Activated CD8-positive, alpha-beta T cell treated with anti-CD3 and anti-CD28 coated beads for 36 hours (primary cell): Measurements from ENCODE around the gene RAB5A. TPM values are rescaled to one million over a fixed set of nuclear protein-coding genes. Genes with fewer than 3 reads are reported as not detected.
"Not testable (repeated sequence)": the region's sequence is repeated elsewhere in the genome, so short reads cannot be mapped to it uniquely, and the experiment has no call there.

Source experiments
- ATAC-seq: fragments of 200-7000 bp; cut with Tn5 transposase; one replicate; pipeline ENCODE4 v1.10.0; 2021; ENCODE audit warnings: mild to moderate bottlenecking, moderate library complexity
- CTCF ChIA-PET: fragments of 350-600 bp; sonication (Branson Sonifier 250); formaldehyde crosslinking; loops from one replicate; lab custom pipeline; 2021; ENCODE audit warnings: antibody characterized with exemption; lab: Charles Lee
- POLR2A ChIA-PET: fragments of 350-600 bp; sonication (Branson Sonifier 250); formaldehyde crosslinking; loops from one replicate; lab custom pipeline; 2021; ENCODE audit warnings: antibody characterized with exemption; lab: Charles Lee
- DNase-seq: peaks from one replicate; pipeline ENCODE4 v3.0.0-alpha.2; 2020
- H3K27ac Mint-ChIP-seq: one replicate; pipeline ENCODE4 v1.8.0; 2021; ENCODE audit warnings: mild to moderate bottlenecking, mixed read lengths
- H3K27me3 Mint-ChIP-seq: one replicate; pipeline ENCODE4 v1.8.0; 2021; ENCODE audit warnings: mixed read lengths
- H3K36me3 Mint-ChIP-seq: one replicate; pipeline ENCODE4 v1.8.0; 2021; ENCODE audit warnings: low read depth, mixed read lengths
- H3K4me1 Mint-ChIP-seq: one replicate; pipeline ENCODE4 v1.8.0; 2021; ENCODE audit warnings: low read depth, mixed read lengths
- H3K4me3 Mint-ChIP-seq: one replicate; pipeline ENCODE4 v1.8.0; 2021; ENCODE audit warnings: mild to moderate bottlenecking, moderate library complexity, mixed read lengths
- H3K9me3 Mint-ChIP-seq: one replicate; pipeline ENCODE4 v1.8.0; 2021; ENCODE audit warnings: mixed read lengths
- CTCF ChIP-seq: fragments of 200-600 bp; IDR thresholded peaks from one replicate; pipeline ENCODE4 v1.8.0; 2022; ENCODE audit warnings: antibody characterized with exemption, mild to moderate bottlenecking
- intact Hi-C: fragments of 100-400 bp; cut with micrococcal nuclease; formaldehyde crosslinking; loops from one replicate; pipeline ENCODE4 v1.10.0; 2022
- total RNA-seq, 2 experiments: library from RNA; stranded (reverse); gene quantifications; one replicate each; pipeline ENCODE4 v1.2.3, GENCODE V29; 2021

Gene RAB5A
- total RNA-seq, 2 experiments from 2014 or later: 54.3 to 55.8 TPM

DNA sequence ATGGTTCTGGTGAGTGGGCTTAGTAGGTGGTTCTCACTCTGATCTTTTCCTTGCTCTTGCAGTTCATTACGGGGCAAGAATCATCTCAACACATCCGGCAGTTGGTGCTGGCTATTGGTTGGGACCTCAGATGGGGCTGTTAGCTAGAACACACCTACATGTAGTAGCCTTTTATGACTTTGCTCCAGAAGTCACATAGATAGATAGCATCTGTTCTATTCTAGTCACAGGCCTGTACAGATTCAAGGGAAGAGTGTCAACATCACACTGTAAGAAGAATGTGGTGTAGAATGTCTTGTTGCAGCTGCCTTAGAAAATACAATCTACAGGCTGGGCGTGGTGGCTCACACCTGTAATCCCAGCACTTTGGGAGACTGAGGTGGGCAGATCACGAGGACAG, 15.1 kb downstream of the RAB5A start:
- CTCF ChIA-PET: no interaction called here
- Mint-ChIP-seq H3K27ac (no peak overlapping the region), H3K4me1 (peaks cover 55% of the 10 kb centered on the region), H3K36me3 (peaks cover 41% of the 10 kb centered on the region), H3K9me3 (no peaks in the 10 kb centered on the region), H3K27me3 (no peaks in the 10 kb centered on the region), H3K4me3 (no peak overlapping the region)
- DNase-seq (no peak), ATAC-seq (no peak)
- intact Hi-C loops: no loop called here
- POLR2A ChIA-PET: interaction anchor here (0.6 kb wide), 1 partner anchor 68 kb away, joined by 3 read pairs; no protein-coding TSS in a partner anchor
- no peak for TF ChIP-seq CTCF

GRCh38 chr3:19967208-19967607, 20.3 kb downstream of the RAB5A start:
- H3K9me3 Mint-ChIP-seq: no peaks in the 10 kb centered on the region
- TF ChIP-seq CTCF: no peak
- no peak for ATAC-seq
- no peak overlapping the region for H3K4me3 Mint-ChIP-seq
- CTCF ChIA-PET: no interaction called here
- POLR2A ChIA-PET: no interaction called here
- intact Hi-C loops: no loop called here
- H3K4me1 Mint-ChIP-seq: peaks cover 37% of the 10 kb centered on the region
- no peaks in the 10 kb centered on the region for H3K27me3 Mint-ChIP-seq
- peaks cover 20% of the 10 kb centered on the region for H3K36me3 Mint-ChIP-seq
- H3K27ac Mint-ChIP-seq: no peak overlapping the region
- no peak for DNase-seq

- no peak for DNase-seq
- TF ChIP-seq CTCF: no peak
- no peak for ATAC-seq
- Mint-ChIP-seq H3K4me1 (peaks cover 37% of the 10 kb centered on the region), H3K27me3 (no peaks in the 10 kb centered on the region), H3K36me3 (peaks cover 17% of the 10 kb centered on the region), H3K4me3 (no peak overlapping the region), H3K9me3 (no peaks in the 10 kb centered on the region), H3K27ac (no peak overlapping the region)
- intact Hi-C loops: no loop called here
- CTCF ChIA-PET: no interaction called here
- POLR2A ChIA-PET: no interaction called here
Observed at GRCh38 chr3:19967812-19968211, 20.9 kb downstream of the RAB5A start.

GRCh38 chr3:19970327-19970726, 23.4 kb downstream of the RAB5A start:
- Mint-ChIP-seq H3K27me3 (no peaks in the 10 kb centered on the region), H3K9me3 (no peaks in the 10 kb centered on the region), H3K27ac (no peak overlapping the region), H3K4me3 (no peak overlapping the region), H3K4me1 (peaks cover 35% of the 10 kb centered on the region), H3K36me3 (peaks cover 20% of the 10 kb centered on the region)
- ATAC-seq (no peak), DNase-seq (no peak)
- no peak for TF ChIP-seq CTCF
- ChIA-PET CTCF (interaction anchor here (1.4 kb wide), 1 partner anchor 12 kb away, joined by 3 read pairs; no protein-coding TSS in a partner anchor), POLR2A (no interaction called here)
- intact Hi-C loops: no loop called here

GRCh38 chr3:19972054-19972453, 25.2 kb downstream of the RAB5A start:
- H3K27me3 Mint-ChIP-seq: no peaks in the 10 kb centered on the region
- intact Hi-C loops: no loop called here
- ChIA-PET CTCF (interaction anchor here (0.7 kb wide), 1 partner anchor 148 kb away, joined by 3 read pairs; no protein-coding TSS in a partner anchor), POLR2A (no interaction called here)
- H3K4me1 Mint-ChIP-seq: peaks cover 20% of the 10 kb centered on the region
- H3K4me3 Mint-ChIP-seq: no peak overlapping the region
- ATAC-seq (no peak), DNase-seq (no peak)
- H3K36me3 Mint-ChIP-seq: peaks cover 24% of the 10 kb centered on the region
- H3K27ac Mint-ChIP-seq: no peak overlapping the region
- no peak for TF ChIP-seq CTCF
- no peaks in the 10 kb centered on the region for H3K9me3 Mint-ChIP-seq

DNA sequence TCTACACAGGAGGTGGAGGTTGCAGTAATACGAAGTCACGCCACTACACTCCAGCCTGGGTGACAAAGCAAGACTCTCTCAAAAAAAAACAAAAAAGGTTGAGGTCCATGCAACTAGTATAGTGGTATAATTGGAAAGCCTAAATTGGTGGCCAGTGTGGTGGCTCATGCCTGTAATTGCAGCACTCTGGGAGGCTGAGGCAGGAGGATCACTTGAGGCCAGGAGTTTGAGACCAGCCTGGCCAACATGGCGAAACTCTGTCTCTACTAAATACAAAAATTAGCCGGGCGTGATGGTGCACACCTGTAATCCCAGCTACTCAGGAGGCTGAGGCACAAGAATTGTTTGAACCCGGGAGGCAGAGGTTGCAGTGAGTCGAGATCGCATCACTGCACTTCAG, 42.0 kb downstream of the RAB5A start:
- H3K9me3 Mint-ChIP-seq, intact Hi-C loops, DNase-seq, H3K4me1 Mint-ChIP-seq, CTCF ChIA-PET, ATAC-seq, H3K27me3 Mint-ChIP-seq, POLR2A ChIA-PET, H3K27ac Mint-ChIP-seq, H3K4me3 Mint-ChIP-seq: not testable (repeated sequence)
- peaks cover 22% of the 10 kb centered on the region for H3K36me3 Mint-ChIP-seq
